KMS-11 (cell line): ENCODE measurements around the gene FHIT.

Experiments
- H2AFZ ChIP-seq: fragments of 200-600 bp; sonication (generic); 2 replicates; pipeline ENCODE4 v1.6.1; 2016; ENCODE audit warnings: antibody characterized with exemption, mixed run types, low read depth
- H3K27ac ChIP-seq: fragments of 200-600 bp; sonication (generic); 2 replicates; pipeline ENCODE4 v1.6.1; 2016; ENCODE audit warnings: mild to moderate bottlenecking, mixed run types
- H3K27me3 ChIP-seq: fragments of 200-600 bp; sonication (generic); 2 replicates; pipeline ENCODE4 v1.6.1; 2017; ENCODE audit warnings: mild to moderate bottlenecking, low read depth, mixed run types, moderate library complexity; ENCODE audit not compliant: insufficient read depth
- H3K36me3 ChIP-seq: fragments of 200-600 bp; sonication (generic); 2 replicates; pipeline ENCODE4 v1.6.1; 2017; ENCODE audit warnings: mild to moderate bottlenecking, mixed run types; ENCODE audit not compliant: insufficient read depth
- H3K4me1 ChIP-seq: fragments of 200-600 bp; sonication (generic); 2 replicates; pipeline ENCODE4 v1.6.1; 2016; ENCODE audit warnings: mild to moderate bottlenecking, low read depth, mixed run types; ENCODE audit not compliant: poor library complexity, severe bottlenecking
- H3K4me2 ChIP-seq: fragments of 200-600 bp; sonication (generic); 2 replicates; pipeline ENCODE4 v1.7.0; 2016; ENCODE audit warnings: mild to moderate bottlenecking, mixed run types
- H3K4me3 ChIP-seq: fragments of 200-600 bp; sonication (generic); IDR thresholded peaks from 2 replicates; pipeline ENCODE4 v1.6.1; 2017; ENCODE audit warnings: low read depth, low read length, mixed read lengths; ENCODE audit not compliant: insufficient read depth
- H3K79me2 ChIP-seq: fragments of 200-600 bp; sonication (generic); 2 replicates; pipeline ENCODE4 v1.6.1; 2016; ENCODE audit warnings: low read depth, mixed run types; ENCODE audit not compliant: insufficient read depth
- H3K9ac ChIP-seq: fragments of 200-600 bp; sonication (generic); 2 replicates; pipeline ENCODE4 v1.6.1; 2016; ENCODE audit warnings: mild to moderate bottlenecking, mixed run types
- H4K20me1 ChIP-seq: fragments of 200-600 bp; sonication (generic); 2 replicates; pipeline ENCODE4 v1.6.1; 2016; ENCODE audit warnings: mild to moderate bottlenecking, mixed run types; ENCODE audit not compliant: insufficient read depth
- CTCF ChIP-seq: fragments of 200-600 bp; sonication (generic); conservative IDR thresholded peaks from 2 replicates; pipeline ENCODE4 v1.6.1; 2017; ENCODE audit warnings: low read depth, mild to moderate bottlenecking, antibody characterized with exemption, low read length, moderate library complexity, mixed read lengths

Gene FHIT

GRCh38 chr3:60972599-60972998 lies 278.7 kb downstream of the FHIT start:
- no peak overlapping the region for H3K9ac ChIP-seq
- no peak overlapping the region for H3K27ac ChIP-seq
- no peaks in the 10 kb centered on the region for H3K27me3 ChIP-seq
- TF ChIP-seq CTCF = no peak
- no peaks in the 10 kb centered on the region for H4K20me1 ChIP-seq
- H3K4me3 ChIP-seq = no peak overlapping the region
- H3K36me3 ChIP-seq = no peaks in the 10 kb centered on the region
- no peak overlapping the region for H3K4me2 ChIP-seq
- no peak overlapping the region for H2AFZ ChIP-seq
- H3K4me1 ChIP-seq = no peaks in the 10 kb centered on the region
- no peaks in the 10 kb centered on the region for H3K79me2 ChIP-seq

GRCh38 chr3:60970850-60971249 lies 280.4 kb downstream of the FHIT start:
- Histone ChIP-seq H3K27me3 (no peaks in the 10 kb centered on the region), H3K27ac (no peak overlapping the region)

GRCh38 chr3:60967141-60967540 lies 284.1 kb downstream of the FHIT start:
- no peaks in the 10 kb centered on the region for H4K20me1 ChIP-seq
- no peaks in the 10 kb centered on the region for H3K79me2 ChIP-seq
- H3K9ac ChIP-seq = no peak overlapping the region
- no peak overlapping the region for H3K27ac ChIP-seq
- TF ChIP-seq CTCF = no peak
- no peak overlapping the region for H3K4me2 ChIP-seq
- H2AFZ ChIP-seq = no peak overlapping the region
- no peak overlapping the region for H3K4me3 ChIP-seq
- H3K4me1 ChIP-seq = no peaks in the 10 kb centered on the region
- H3K36me3 ChIP-seq = no peaks in the 10 kb centered on the region
- no peaks in the 10 kb centered on the region for H3K27me3 ChIP-seq

More at GRCh38 chr3:60970850-60971249, 280.4 kb downstream of the FHIT start:
- H3K4me3 ChIP-seq = no peak overlapping the region
- H3K36me3 ChIP-seq = no peaks in the 10 kb centered on the region
- no peak for TF ChIP-seq CTCF
- no peaks in the 10 kb centered on the region for H4K20me1 ChIP-seq
- H3K79me2 ChIP-seq = no peaks in the 10 kb centered on the region
- no peak overlapping the region for H3K9ac ChIP-seq
- H2AFZ ChIP-seq = no peak overlapping the region
- H3K4me1 ChIP-seq = no peaks in the 10 kb centered on the region
- no peak overlapping the region for H3K4me2 ChIP-seq

GRCh38 chr3:60957541-60957940 lies 293.7 kb downstream of the FHIT start:
- no peak overlapping the region for H3K9ac ChIP-seq
- H3K4me3 ChIP-seq = no peak overlapping the region
- H3K4me2 ChIP-seq = no peak overlapping the region
- H4K20me1 ChIP-seq = no peaks in the 10 kb centered on the region
- H3K79me2 ChIP-seq = no peaks in the 10 kb centered on the region
- no peak overlapping the region for H2AFZ ChIP-seq
- H3K4me1 ChIP-seq = no peaks in the 10 kb centered on the region
- H3K27me3 ChIP-seq = no peaks in the 10 kb centered on the region
- TF ChIP-seq CTCF = no peak
- no peak overlapping the region for H3K27ac ChIP-seq
- no peaks in the 10 kb centered on the region for H3K36me3 ChIP-seq
